Activated CD4-positive, alpha-beta T cell treated with anti-CD3 and anti-CD28 coated beads, Interleukin-2, amount 50 U/mL, for 24 hours (primary cell): ENCODE measurements around the gene ZSCAN10.

Experiments
- DNase-seq, 2 donors: peaks; one replicate each; pipeline ENCODE4 v3.0.0-alpha.2; 2020; ENCODE audit warnings: low read depth in 1 of 2, low spot score in 1 of 2

Gene ZSCAN10

DNA sequence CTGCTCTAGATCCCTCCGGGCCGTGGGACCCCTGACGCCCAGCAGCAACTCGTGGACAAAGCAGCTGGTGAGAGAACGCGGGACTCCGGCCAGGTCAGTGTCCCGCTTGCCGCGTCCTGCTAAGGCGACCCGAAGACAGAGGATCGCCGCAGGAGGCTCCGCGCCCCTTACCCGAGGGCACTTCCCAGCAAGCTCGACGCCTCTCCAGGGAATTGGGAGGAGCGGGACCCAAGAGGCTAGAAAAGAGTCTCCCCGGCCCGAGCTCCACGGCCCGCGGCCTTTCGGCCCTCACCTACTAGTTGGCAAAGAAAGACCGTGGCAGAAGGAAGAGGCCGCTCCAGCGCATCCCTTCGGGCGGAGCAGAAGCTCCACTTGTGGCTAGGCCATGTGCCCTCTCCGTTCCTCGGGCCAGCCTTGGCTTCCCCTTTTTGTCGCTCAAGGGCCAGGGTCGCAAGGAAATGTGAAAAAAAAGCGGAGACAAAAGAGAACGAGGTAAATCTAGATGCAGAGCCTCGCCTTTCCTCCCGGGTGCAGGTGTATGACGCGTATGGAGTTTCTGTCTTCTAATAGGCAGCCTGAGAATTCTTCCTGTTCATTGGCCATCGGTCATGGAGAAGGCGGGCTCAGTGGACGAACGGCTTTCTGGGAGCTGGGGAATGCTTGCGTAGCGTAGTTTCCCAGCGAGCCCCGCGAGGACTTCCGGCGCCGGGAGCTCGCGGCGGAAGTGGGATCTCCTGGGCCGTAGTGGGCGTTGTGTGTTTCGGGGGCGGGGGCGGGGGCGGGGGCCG, 35.4 kb upstream of the ZSCAN10 start, which contains the start of gene ZNF213:
Gene ZNF213 (plus strand): TSS at position 692 of the 788 bp plus-strand sequence. CDS start 2,252 bp downstream, outside the sequence.
- DNase-seq = peak; percentile 68 to 93

DNA sequence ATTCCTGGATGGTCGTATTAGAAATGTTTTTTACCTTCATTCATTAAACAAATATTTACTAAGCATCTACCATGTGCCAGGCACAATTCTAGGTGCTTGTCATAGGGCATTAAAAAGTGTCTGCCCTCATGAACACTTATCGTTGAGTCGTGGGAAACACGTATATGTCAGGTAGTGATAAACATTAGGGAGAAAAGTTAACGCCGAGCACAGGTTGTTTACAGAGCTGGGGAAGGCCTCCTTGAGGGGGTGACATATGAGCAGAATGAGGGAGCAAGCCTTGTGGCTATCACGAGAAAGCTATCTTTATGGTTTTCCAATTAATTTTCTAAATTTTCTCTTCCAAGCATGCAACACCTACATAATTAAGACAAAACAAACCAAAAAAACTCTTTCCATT, 34.8 kb upstream of the ZSCAN10 start:
- DNase-seq = no peak

DNA sequence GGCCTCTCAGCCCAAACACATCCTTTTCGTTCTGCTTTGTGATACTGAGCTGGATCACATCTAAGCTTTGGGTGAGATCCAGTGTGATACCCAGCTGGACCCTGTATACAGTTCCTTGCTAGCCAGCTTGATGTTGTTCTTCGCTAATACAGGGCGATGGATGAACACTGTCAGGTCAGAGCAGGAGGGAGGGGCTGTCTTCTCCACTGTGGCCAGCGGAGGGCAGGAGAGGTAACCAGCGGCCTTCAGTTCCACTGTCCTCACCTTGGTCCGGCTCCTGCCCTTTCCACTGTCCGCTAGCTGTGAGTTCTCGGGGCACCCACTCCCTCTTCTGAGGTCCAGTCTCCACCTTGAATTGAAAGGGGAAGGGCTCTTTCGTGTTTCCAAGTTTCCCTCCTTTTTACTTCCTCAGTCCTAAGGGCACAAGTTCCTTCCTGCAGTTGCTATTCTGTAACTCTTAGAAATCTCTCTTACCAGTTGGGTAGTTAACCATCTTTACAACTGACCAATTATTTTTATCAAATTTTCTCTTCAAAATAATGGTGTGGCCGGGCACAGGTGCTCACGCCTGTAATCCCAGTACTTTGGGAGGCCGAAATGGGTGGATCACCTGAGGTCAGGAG, 32.8 kb upstream of the ZSCAN10 start:
- no peak for DNase-seq

DNA sequence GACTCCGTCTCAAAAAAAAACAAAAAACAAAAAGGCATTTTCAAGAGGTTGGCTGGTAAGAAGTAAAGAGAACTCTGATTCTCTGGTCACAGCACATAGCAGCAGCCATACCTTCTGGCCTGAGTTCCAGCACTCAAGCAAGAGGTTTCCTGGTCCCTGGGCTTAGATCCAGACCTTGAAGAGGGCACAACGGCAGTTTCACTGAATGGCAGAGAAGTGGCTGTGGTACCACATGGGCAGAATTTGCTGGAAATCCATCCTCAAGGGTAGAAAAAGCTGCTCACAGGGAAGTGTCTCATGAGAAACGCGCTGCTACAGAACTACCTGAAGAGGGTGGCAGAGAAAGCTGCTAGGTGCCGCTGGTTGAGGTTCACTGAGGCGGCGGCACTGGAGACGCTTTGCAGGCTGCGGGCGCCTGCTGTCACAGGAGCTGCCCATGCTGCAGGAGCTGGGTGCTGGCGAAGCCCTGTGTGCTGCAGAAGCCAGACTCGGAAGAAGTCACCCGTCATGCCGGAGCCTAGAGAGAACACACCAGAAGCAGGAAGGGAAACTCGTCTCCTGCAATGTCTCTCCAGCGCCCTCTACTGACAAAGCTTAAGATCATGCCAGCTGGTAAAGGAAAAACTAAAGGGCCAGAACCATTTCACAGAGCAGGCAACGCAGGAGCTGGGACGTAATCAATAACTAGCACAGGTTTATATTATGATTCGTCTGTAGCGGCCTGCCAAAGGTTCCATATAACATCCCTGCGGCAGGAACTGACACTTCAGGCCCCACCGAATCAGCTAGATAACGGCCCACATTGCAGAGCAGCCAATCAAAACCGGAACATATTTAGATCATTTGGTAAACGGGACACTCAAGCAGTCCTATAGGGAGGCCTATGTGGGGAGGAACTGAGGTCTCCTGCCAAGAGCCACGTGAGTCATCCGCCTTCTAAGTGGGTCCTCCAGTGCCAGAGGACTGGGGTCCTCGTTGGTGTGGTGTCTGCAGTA, 30.3 kb upstream of the ZSCAN10 start:
- peak in 1 of 2 donors; percentile 85 for DNase-seq

DNA sequence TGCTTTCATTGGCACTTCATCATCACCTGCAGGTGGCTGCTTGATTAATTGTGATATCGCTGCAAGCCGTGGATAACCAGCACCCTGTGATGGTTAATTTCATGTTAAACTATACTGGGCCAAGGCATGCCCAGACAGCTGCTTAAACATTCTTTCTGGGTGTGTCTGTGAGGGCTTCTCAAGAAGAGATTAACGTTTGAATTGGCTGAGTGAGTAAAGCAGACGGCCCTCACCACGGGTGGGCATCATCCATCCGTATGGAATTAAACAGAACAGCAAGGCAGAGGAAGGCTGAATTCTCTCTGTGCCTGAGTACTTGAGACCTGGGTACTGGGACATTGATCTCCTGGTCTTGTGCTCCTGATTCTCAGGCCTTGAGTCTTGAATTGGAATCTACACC, 28.7 kb upstream of the ZSCAN10 start:
- no peak for DNase-seq

DNA sequence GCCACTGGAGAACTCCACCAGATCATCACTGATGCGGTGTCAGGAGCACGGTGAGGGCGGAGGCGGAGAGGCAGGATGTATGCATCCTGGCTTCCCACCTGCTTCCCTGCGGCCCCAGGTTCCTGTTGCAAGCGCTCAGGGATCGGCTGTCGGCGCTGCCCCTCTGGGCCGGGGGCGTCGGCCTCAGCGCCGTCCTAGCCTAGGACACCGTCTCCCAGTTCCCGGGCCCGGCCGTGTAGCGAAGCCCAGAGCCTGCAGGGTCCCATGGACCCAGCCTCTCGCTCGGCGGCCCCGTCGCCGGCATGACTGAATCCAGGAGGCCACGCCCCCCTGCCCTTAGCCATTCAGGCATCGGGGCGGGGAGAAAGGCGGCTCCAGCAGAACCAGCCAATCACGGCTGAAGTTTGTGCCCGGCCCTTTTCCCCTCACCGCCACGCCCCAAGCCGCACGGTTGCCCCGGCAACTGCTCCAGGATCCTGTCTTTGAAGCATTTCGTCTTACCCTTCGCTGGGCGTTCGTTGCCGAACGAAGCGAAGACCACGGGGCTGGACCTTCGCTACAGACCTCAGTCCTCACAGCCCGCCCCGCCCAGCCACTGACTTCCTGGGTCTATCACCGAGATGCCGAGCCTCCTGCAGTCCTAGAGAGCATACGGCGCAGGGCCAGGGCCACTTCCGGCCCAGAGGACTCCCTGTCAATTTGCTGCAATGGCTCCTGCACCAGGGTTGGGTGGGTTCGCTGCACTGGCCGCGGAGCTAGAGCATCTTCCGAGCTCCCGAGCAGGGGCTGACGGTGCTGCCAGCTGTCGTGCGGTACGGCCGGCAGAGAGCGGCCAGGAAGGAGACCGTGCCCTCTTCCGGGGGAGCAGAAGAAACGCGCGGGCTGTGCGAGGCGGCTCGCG, 25.1 kb upstream of the ZSCAN10 start:
- peak; percentile 93 to 94 for DNase-seq

DNA sequence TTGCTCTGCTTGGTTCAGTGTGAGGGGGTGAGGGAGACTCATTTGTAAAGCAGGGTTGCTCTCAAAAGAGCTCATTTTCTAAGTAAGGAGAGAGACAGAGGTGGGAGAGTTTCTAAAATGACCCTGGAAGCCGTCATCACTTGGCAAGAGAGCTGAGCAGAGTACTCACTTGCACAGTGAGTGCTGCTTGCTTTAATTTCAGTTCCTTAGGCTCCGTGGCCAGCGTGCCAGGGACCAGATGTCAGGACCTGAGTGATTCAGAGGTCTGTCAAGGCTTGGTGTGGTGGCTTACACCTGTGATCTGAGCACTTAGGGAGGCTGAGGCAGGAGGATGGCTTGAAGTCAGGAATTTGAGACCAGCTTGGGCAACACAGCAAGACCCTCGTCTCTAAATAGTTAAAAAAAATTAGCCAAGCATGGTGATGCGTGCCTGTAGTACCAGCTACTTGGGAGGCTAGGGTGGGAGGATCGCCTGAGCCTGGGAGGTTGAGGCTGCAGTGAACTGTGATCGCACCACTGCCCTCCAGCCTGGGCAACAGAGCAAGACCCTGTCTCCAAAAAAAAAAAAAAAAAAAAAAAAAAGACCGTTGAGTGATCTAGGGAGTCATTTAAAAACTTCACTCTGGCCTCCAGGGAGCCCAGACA, 24.0 kb upstream of the ZSCAN10 start:
- DNase-seq = no peak

DNA sequence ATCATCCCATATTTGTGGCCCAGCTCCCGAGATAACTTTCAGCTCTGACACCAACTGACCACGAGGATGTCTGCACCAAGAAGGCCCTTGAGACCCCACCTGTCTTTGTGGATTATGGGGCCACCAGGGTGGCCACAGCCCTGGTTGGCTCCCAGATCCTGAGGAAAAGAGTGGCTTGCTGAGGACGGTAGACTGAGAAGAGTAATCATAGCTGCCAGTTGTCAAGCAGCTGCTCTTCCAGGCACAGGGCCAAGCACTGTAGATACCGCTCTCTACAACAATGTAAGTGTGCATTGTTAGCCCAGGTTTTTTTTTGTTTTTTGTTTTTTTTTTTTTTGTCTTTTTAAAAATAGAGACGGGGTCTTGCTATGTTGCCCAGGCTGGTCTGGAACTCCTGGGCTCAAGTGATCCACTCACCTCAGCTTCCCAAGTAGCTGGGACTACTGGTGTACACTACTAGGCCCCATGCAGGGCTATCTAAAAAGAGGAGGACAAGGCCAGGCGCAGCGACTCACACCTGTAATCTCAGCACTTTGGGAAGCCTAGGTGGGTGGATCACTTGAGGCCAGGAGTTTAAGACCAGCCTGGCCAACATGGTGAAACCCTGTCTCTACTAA, 22.9 kb upstream of the ZSCAN10 start:
- DNase-seq = no peak

DNA sequence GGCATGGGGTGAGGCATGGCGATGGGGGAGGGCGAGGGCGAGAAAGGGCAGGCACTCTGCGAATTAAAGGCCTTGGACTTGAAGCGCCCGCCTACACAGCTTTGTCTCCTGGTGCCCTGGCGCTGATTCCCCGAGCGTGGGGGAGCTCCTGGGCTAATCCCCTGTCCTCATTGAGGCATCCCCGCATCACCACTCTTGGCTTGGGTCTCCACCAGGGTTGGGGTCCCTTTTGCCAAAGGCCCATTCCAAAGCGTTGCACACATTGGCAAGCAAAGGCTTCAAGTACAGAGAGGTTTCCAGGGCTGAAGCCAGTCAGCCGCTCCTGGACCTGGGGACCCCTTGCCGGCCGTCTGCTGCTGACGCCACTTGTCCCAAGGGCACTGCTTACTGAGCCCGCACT, 21.3 kb upstream of the ZSCAN10 start:
- DNase-seq = no peak

DNA sequence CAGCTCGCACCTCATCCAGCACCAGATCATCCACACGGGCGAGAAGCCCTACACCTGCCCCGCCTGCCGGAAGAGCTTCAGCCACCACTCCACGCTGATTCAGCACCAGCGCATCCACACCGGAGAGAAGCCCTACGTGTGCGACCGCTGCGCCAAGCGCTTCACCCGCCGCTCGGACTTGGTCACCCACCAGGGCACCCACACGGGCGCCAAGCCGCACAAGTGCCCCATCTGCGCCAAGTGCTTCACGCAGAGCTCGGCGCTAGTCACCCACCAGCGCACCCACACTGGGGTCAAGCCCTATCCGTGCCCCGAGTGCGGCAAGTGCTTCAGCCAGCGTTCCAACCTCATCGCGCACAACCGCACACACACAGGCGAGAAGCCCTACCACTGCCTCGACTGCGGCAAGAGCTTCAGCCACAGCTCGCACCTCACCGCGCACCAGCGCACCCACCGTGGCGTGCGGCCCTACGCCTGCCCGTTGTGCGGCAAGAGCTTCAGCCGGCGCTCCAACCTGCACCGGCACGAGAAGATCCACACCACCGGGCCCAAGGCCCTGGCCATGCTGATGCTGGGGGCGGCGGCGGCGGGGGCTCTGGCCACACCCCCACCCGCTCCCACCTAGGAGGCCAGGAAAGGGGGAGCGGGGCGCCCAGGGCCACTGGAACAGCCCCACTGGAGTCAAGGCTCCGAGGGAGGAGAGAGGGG, 20.8 kb upstream of the ZSCAN10 start:
- no peak for DNase-seq

DNA sequence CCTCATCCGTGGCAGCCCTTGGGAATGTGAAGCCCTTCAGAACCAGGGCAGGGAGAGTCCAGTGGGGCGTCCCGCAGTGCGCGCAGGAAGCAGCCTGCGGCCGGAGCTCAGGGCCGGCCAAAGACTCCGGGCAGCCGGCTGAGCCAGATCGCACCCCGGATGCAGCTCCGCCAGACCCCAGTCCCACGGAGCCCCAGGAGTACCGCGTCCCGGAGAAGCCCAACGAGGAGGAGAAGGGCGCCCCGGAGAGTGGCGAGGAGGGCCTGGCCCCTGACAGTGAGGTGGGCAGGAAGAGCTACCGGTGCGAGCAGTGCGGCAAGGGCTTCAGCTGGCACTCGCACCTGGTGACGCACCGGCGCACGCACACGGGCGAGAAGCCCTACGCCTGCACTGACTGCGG, 20.2 kb upstream of the ZSCAN10 start:
- no peak for DNase-seq

DNA sequence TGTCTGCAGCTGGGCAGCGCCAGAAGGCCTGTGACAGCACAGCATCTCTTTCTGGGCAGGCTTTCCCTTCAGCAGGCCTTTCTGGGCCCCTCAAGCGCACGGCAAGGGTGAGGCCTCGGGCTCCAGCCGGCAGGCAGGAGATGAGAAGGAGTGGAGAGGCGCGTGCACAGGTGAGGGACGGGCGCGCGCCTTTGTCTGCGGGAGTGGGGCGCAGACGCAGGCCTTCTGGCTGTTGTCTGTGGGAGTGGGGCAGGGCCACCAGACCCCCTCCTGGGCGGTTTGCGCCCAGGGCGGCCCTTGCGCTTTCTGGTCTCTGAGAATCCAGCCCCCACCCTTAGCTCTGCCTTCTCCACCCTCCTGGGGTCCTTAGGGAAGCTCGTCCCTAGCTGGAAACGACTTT, 19.8 kb upstream of the ZSCAN10 start:
- no peak for DNase-seq

DNA sequence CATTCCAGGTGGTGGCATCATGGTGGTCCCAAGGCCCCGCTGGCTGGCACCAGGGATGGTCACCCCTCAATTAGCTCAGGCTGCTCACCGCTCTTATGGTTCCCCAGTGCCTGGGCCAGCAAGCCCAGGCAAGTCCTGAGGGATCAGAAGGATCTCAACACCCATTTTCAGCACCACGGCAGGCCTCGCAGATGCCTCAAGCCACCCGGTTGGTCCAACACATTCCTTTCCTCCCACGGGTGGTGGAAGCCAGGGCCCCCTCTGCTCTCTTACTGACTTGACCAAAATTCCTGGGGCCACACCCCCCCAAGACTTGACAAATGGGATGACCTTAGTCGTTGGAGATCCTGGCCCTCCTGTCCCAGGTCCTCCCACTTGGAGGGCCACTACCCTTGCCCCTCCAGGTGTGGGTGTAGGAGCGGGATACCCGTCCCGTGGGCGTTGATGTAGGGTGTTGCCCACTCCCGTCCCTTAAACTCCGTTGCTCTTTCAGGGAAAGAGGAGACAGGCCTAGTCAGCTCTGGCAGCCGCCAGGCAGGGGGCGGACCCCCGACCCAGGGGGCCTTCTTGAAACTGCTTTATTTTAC, 19.2 kb upstream of the ZSCAN10 start:
- no peak for DNase-seq

DNA sequence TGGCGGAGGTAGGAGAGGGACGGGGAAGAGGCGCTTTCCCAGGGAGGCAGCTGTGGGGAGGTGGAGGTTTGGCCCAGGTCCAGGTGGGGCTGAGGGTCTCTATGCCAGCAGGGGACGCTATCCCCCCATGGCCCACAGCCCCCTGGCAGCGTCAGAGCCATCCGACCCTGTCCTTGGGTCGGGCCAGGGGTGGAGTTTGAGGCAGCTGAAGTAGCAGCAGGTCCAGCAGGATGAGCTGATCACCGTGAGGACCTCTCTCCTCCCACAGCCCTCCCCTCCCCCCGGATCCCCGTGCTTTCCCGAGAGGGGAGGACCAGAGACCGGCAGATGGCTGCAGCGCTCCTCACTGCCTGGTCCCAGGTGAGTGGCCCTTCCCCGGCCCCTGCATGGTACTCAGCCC, 16.5 kb upstream of the ZSCAN10 start:
- no peak for DNase-seq

DNA sequence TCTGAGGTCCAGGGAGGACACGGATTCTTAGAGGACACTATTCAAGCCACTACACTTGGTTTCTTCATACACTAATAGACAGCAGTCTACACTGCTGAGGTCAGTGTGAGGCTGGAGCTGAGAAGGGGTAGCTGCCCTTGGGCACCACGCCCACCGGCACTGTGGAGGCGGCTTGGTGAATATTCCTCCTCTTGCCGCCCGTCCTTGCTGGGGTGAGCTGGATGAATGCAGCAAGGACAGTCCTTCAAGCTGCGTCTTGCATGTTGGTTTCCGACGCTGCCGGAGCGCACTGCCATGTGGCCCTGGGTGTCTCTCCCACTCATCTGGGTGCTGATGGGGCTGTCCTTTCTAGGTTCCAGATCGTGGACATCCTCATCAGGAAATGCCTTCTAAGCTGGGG, 15.9 kb upstream of the ZSCAN10 start:
- DNase-seq = no peak

DNA sequence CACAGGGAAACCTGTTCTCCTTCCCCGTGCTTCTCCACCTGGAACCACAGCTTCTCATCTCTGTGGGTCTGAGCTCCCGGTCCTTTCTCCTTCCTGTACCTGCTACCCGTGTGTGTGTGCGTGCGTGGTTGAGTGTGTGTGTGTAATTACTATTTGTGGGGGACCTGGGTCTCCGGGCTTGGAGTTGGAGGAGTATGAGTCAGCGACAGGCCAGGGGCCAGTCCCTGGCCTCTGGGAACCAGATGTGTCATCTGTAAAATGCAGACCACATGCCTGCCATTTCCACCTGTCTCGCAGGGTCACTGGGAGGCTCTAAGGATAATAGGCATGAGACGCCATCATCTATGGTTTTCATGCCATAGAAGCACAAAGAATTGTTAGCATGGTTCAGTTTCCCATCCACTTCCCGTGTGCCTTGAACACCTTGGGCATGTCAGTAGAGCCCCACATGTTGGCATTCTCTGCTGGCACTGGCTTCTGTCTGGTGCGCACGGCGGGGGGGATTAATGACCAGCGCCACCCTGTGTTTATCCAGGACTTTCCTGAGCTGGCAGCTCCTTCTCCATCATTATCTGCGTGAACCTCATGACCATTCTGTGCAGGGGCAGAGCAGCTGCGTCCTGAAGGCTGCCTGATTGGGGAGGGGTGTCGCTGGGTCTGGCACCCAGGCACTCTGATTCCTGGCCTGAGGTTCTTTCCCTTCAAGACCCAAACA, 14.8 kb upstream of the ZSCAN10 start:
- no peak for DNase-seq

DNA sequence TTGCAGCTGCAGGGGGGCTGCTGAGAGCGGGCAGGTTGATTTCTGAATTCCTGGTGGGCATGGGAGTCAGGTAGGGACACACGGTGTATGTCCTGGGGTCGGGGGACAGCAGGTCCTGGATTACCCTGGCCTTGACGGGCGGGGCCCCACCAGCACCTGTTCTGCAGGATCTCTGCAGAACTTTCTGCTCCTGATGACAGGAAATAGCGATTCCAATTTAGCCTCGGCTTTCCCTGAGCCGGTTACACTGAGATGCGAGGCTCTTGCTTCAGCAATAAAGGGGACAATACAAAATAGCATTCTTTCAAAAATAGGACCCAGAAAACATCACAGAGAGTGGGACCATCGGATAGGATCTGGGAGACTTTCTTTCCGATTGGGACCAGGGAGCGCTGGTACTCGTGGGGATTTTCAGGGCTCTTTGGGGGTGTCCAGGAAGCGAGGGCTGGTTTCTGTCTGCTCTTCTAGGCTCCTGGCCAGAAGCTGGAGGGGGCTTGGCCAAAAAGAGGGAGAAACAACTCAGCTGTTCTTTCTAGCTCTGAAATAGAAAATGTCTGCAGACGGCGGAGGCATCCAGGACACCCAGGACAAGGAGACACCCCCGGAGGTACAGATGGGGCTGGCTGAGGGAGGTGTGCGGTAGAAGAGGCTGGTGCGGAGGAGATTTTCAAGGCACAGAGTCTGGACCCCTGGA, 13.9 kb upstream of the ZSCAN10 start:
- no peak for DNase-seq
